ENCODE data around the gene GPR89B.
"Not testable (repeated sequence)": the region's sequence is repeated elsewhere in the genome, so short reads cannot be mapped to it uniquely, and the experiment has no call there.

The GPR89B gene

GRCh38 chr1:147907786-147908509 is 20.3 kb upstream of the GPR89B start:
- in situ Hi-C loops (cut with HindIII; ENCODE audit: low sequenced_read_pairs): no loop called here

GRCh38 chr1:147912553-147912952 is 15.7 kb upstream of the GPR89B start:
- in situ Hi-C loops (cut with HindIII; ENCODE audit: low sequenced_read_pairs): no loop called here
- H3K4me3 ChIP-seq (ENCODE audit: low read depth, low read length): no peak overlapping the region
- no peak for DNase-seq (ENCODE audit: low read depth)

More at GRCh38 chr1:147907786-147908509, 20.3 kb upstream of the GPR89B start:
- H3K4me3 ChIP-seq (ENCODE audit: low read depth, low read length): no peak overlapping the region
- DNase-seq (ENCODE audit: low read depth): no peak
- no peak for TF ChIP-seq CTCF (IDR thresholded peaks at IDR 0.05; ENCODE audit: low read depth, low read length, missing control alignments)

GRCh38 chr1:147913362-147913942 is 14.8 kb upstream of the GPR89B start:
- no peak for TF ChIP-seq CTCF (IDR thresholded peaks at IDR 0.05; ENCODE audit: low read depth, low read length, missing control alignments)
- no peak overlapping the region for H3K4me3 ChIP-seq (ENCODE audit: low read depth, low read length)
- in situ Hi-C loops (cut with HindIII; ENCODE audit: low sequenced_read_pairs): no loop called here
- DNase-seq (ENCODE audit: low read depth): no peak

More at GRCh38 chr1:147912553-147912952, 15.7 kb upstream of the GPR89B start:
- TF ChIP-seq CTCF (IDR thresholded peaks at IDR 0.05; ENCODE audit: low read depth, low read length, missing control alignments): no peak

GRCh38 chr1:147919896-147920295 is 8.3 kb upstream of the GPR89B start:
- in situ Hi-C loops (cut with HindIII; ENCODE audit: low sequenced_read_pairs): no loop called here
- no peak for DNase-seq (ENCODE audit: low read depth)
- H3K4me3 ChIP-seq (ENCODE audit: low read depth, low read length): no peak overlapping the region
- TF ChIP-seq CTCF (IDR thresholded peaks at IDR 0.05; ENCODE audit: low read depth, low read length, missing control alignments): no peak

- no peak for DNase-seq (ENCODE audit: low read depth)
- in situ Hi-C loops (cut with HindIII; ENCODE audit: low sequenced_read_pairs): no loop called here
- no peak overlapping the region for H3K4me3 ChIP-seq (ENCODE audit: low read depth, low read length)
- no peak for TF ChIP-seq CTCF (IDR thresholded peaks at IDR 0.05; ENCODE audit: low read depth, low read length, missing control alignments)
Observed at GRCh38 chr1:147924813-147925212, 3.4 kb upstream of the GPR89B start.

GRCh38 chr1:147927215-147927614 is 1.0 kb upstream of the GPR89B start:
- DNase-seq (ENCODE audit: low read depth); in situ Hi-C loops (cut with HindIII; ENCODE audit: low sequenced_read_pairs); H3K4me3 ChIP-seq (ENCODE audit: low read depth, low read length): not testable (repeated sequence)

- DNase-seq (ENCODE audit: low read depth); H3K4me3 ChIP-seq (ENCODE audit: low read depth, low read length); in situ Hi-C loops (cut with HindIII; ENCODE audit: low sequenced_read_pairs): not testable (repeated sequence)
Observed at GRCh38 chr1:147927689-147928088, 531 bp upstream of the GPR89B start.

GRCh38 chr1:147931137-147931536 is 2.9 kb downstream of the GPR89B start:
- H3K4me3 ChIP-seq (ENCODE audit: low read depth, low read length); in situ Hi-C loops (cut with HindIII; ENCODE audit: low sequenced_read_pairs); DNase-seq (ENCODE audit: low read depth): not testable (repeated sequence)

- H3K4me3 ChIP-seq (ENCODE audit: low read depth, low read length); DNase-seq (ENCODE audit: low read depth); in situ Hi-C loops (cut with HindIII; ENCODE audit: low sequenced_read_pairs): not testable (repeated sequence)
Observed at GRCh38 chr1:147935296-147935695, 7.1 kb downstream of the GPR89B start.

- in situ Hi-C loops (cut with HindIII; ENCODE audit: low sequenced_read_pairs): not testable (repeated sequence)
Observed at GRCh38 chr1:147940456-147940855, 12.2 kb downstream of the GPR89B start.

GRCh38 chr1:147942563-147942962 is 14.3 kb downstream of the GPR89B start:
- H3K4me3 ChIP-seq (ENCODE audit: low read depth, low read length); in situ Hi-C loops (cut with HindIII; ENCODE audit: low sequenced_read_pairs); DNase-seq (ENCODE audit: low read depth): not testable (repeated sequence)

More at GRCh38 chr1:147940456-147940855, 12.2 kb downstream of the GPR89B start:
- DNase-seq (ENCODE audit: low read depth); H3K4me3 ChIP-seq (ENCODE audit: low read depth, low read length): not testable (repeated sequence)

GRCh38 chr1:147949517-147949916 is 21.3 kb downstream of the GPR89B start:
- DNase-seq (ENCODE audit: low read depth); in situ Hi-C loops (cut with HindIII; ENCODE audit: low sequenced_read_pairs); H3K4me3 ChIP-seq (ENCODE audit: low read depth, low read length): not testable (repeated sequence)

All from astrocyte of the cerebellum (primary cell).